PFSK-1 (cell line): ENCODE results near the gene SNX5.

Experiments
- FOXP2 ChIP-seq: optimal IDR thresholded peaks from 2 replicates; pipeline ENCODE3; 2011; ENCODE audit warnings: borderline replicate concordance, control low read depth, inconsistent platforms; ENCODE audit not compliant: insufficient read depth; ENCODE audit errors: extremely low read length, extremely low read depth
- POLR2AphosphoS5 ChIP-seq: IDR thresholded peaks from 2 replicates; pipeline ENCODE4 v1.6.1; 2012; ENCODE audit warnings: low read depth, mild to moderate bottlenecking, control low read depth, low read length, moderate library complexity
- TAF1 ChIP-seq: IDR thresholded peaks from 2 replicates; pipeline ENCODE4 v1.6.1; 2012; ENCODE audit warnings: low read length, control low read depth, borderline replicate concordance; ENCODE audit not compliant: insufficient read depth

- TF ChIP-seq POLR2AphosphoS5, result no peak
- TF ChIP-seq TAF1, result no peak
- TF ChIP-seq FOXP2, result no peak
Observed at GRCh38 chr20:17931513-17931912, 37.1 kb downstream of the SNX5 start.
